TTC549 (cell line): Measurements from ENCODE around the gene KCNMA1.
"Not testable (repeated sequence)": the region's sequence is repeated elsewhere in the genome, so short reads cannot be mapped to it uniquely, and the experiment has no call there.

Source experiments
- FAIRE-seq: peaks from 2 replicates; lab custom pipeline; 2012; peaks lifted over from hg19 to GRCh38; lab: Jason Lieb, UNC

KCNMA1 gene

DNA sequence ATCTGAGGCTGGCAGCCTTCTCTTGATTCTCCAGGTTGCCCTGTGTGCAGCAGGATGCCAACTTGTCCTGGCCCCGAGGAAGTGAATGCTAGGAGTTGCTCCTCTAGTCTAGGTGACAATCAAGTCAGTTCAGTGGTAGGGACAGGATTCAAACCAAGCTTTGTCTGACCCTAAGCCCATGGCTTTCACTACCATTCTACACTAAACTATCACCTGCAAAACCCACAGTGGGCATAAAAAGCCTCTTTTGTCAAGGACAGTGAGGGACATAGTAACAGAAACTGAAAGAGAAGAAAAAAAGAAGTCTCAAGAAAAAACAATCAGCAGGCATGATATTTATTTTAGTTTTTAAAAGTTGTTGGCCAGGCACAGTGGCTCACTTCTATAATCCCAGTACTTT, 33.5 kb downstream of the KCNMA1 start:
- no peak for FAIRE-seq

DNA sequence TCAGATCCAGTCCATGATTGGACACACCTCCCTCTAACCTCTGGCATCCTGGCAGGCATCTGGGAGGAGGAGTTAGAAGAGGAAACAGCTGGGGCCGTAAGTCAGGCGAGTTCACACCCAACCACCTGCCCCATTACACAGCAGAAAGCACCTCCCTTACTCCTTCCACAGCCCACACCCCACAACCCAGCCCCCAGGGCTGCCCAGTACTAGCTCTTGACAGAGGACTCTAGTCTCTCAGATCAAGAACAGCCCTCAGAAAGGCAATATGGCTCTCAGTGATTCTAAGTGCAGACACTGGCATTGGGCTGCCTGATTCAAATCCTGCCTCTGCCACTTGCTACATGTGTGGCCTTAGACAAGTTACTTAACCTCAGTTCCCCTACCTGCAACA, 34.1 kb downstream of the KCNMA1 start:
- FAIRE-seq: no peak

DNA sequence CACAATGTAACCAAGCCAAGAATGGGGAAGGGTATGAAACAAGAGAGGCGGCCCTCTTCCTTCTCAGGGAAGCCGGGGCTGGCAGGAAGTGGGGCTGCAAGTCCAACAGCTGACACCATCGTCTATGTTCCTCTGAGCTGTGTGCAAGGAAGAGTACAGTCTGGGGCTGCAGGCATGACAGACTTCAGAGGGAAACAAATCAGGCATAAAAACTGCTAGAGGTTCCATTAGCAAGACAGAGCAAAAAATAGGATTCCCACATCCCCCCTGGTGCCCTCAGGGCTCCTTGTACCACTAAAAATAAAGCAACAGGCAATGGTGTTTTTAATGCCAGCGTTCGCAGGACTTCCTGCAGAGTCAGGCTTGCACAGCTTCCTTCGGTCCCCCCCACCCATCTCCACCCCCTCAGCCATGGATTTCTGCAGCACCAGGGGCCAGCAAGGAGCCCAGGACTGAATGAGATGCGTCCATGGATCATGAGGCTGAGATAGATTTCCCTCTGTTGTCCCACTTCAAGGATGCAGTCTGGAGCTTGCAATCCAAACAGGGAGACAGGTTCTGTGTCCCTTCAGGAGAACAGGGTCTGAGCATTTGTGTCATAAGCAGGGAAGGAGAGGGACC, 34.6 kb downstream of the KCNMA1 start:
- no peak for FAIRE-seq

DNA sequence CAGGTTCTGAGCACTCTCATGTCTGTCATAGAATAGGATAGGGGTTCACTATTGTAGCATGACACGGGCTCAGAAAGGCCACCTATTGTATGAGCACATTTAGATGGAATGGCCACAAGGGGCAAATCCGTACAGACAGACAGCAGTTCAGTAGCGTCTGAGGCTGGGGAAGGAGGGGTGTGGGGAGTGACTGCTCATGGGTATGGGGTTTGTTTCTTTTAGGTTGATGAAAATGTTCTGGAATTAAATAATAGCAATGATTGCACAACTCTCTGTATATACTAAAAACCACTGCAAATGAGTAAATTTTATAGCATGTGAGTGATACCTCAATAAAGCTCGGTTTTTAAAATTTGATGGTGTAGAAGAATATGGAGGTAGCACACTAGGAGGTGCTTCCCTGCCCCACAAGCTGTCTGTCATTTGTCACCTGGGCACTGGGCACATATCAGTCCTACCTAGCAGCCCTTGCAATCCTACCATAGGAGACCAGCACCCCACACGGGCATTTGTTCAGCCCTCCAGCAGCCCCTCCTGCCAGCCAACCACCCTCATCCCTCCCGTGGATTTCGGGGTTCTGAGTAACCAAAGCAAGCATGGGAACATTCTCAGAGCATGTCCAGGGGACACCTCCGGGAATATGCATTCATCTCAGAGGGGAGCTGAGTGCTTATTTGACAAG, 35.2 kb downstream of the KCNMA1 start:
- no peak for FAIRE-seq

DNA sequence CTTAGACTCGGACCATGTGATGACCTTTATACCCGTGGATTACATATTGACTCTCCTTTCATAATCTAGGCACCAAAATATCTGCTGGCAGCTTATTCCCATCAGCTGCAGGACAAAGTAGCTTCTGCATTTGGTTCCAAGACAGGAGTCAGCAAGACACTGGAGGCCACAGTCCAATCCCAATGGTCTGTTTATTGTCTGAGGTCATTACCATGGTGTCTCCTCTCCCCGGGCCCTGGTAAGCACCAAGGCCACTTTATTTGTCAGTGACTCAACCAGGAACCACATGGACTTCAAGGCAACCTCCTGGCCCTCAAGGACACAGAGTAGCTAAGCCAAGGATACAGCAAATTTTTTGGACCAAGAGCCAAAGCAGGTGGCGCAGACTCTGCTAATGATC, 36.1 kb downstream of the KCNMA1 start:
- no peak for FAIRE-seq

DNA sequence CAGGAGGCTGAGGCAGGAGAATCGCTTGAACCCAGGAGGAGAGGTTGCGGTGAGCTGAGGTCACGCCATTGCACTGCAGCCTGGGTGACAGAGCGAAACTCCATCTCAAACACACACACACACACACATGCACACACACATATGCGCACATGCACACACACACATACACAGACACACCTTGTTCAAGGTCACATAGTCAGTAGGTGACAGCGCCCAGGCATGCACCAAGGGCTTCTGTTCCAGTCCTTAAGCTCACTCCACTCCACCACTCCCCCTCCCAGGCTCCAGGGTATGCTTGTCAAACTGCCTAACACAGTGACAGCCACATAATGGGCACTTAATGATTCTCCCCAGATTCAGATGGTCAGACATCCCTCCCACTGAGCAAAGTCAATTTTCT, 37.0 kb downstream of the KCNMA1 start:
- FAIRE-seq: no peak

DNA sequence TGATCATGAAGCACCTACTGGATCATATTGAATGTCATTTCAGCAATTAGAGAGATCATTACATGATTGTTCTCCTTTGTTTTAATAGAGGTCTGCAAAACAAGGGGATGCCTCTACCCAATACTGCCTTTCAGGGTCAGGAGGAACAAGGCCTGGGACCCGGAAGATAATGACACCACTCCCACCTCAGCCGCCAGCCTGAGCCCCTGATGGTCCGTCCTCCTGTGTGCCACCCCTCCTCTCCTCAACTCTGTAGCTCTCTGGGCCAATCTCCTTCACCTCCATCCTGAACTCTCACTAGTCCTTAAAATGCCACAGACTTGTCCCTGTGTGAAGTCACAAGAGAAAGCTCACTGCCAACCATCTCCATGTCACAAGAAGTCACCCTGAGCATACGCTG, 38.0 kb downstream of the KCNMA1 start:
- no peak for FAIRE-seq

DNA sequence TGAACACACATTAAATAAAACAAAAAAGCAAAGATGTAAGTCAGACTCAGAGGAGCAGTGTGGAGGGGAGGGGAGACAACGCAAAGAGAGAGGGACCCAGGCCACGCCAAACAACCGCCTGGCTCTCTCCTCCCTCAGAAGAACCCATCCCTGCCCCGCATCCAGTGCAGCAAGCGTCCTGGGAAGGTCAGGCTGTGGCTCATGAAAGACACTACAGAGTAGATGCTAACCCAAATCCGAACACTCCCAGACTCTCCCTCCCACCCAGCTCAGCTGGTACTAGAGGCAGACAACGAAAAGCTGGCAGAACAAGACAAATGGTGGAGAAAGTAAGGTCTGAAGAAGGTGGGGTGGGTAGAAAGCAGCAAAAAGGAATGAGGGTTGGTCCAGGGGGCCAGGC, 39.0 kb downstream of the KCNMA1 start:
- FAIRE-seq: no peak

DNA sequence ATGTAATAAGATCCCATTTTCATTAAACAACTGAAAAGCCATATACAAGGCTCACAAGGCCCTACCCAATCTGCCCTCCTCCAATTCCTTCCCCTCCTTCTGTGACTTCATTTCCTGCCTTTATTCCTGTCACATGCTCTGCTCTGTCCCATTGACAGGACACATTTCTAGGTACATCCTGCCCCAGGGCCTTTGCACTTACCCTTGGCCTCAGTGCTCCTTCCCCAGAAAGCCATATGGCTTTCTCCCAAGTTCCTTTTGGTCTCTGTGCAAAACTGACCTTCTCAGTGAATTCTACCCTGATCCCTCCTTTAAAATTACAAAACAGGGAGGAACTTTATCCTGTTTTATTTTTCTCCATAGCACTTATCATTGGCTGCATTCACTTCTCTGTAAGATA, 40.0 kb downstream of the KCNMA1 start:
- no peak for FAIRE-seq

DNA sequence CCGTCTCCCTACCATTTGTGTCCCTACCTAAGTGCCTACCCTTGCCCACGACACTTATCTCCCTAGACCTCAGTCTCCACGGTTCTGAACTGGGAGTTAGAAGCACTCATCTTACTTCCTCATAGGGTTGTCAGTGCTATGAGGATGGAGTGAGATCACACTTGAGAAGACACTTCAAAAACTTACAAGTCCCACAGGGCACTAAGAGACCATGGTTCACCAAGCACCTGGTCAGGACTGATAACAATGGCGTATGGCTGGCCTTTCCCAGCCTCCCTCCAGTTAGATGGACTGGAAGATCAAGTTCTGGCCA, 43.2 kb downstream of the KCNMA1 start:
- FAIRE-seq: no peak

DNA sequence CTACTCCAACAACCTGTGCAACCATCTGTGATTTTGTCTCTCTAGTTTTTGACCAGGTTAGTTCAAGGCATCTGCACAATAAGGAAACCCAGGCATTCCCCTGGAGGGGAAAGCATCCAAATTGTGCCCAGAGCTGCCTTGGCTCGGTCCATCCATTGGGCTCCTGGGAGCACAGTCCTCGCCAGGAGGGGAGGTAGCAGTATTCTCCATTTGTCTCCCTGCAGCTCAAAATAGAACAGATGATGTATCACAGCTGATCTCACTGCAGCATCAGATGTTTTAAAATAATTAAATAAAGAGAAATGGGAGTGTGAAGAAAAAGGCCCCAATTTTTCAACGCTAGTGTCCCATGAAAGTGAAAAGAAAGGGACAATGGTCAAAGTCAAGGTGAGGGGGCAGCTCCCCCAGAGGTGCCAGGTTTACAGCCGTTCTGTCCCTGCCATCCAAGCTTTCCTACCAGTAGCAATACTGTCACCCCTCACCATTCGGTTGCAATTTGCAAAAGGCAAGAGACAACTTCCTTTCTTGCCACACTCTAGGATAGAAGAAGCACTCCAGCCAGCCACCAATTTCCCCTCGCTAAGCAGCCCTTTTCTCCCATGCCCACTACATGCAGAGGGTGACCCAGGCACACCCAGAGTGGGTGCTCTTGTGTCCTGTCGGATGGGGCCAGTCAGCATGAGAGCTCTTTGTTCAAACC, 43.7 kb downstream of the KCNMA1 start:
- no peak for FAIRE-seq

DNA sequence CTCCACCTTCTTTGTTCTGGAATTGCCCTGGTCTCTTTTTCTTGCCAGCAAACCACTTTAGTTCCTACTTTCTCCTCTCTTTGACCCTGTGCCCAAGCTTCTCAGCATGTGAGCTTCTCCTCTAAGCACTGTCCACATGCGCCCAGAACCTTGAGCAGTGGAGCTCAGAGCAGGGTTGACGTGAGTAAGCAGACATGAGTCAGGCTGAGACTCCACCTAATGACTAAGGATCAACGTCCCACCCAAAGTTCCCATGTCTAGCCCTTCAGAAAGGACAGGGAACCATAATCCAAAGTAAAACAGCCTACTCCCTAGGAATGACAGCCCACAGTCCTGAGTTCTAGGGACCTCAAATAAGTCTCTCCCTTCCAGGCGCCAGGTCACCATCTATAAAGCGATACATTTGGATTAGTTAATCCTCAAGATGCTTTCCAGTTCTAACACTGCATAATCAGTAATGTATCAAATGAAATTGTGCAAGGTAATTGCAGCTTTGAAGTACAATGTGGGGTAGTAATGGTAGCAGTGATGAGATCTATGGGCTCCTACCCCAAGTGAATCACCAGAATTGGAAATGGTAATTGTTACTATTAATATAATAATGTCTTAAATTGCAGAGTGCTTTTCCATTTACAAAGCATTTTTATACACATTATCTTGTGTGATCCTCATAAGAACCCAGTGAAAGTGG, 44.5 kb downstream of the KCNMA1 start:
- no peak for FAIRE-seq

DNA sequence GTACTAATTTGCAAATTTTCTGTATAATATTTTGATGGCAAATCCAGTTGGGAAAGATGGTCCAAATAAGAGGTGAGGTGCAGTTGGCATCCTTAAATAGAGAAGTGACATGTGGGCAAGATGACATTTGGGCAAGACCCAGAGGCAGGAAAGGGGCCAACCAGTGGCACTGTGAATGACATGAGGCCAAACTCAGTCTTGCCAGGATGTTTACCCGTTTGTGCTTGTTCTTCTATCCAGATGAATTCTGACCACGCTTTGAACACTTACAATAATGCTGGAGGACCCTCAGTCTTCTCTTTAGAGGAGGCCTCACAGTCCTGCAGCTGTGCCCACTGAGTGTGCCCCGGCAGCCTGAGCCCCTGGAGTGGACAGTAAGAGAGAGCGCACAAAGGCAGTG, 45.1 kb downstream of the KCNMA1 start:
- FAIRE-seq: no peak

DNA sequence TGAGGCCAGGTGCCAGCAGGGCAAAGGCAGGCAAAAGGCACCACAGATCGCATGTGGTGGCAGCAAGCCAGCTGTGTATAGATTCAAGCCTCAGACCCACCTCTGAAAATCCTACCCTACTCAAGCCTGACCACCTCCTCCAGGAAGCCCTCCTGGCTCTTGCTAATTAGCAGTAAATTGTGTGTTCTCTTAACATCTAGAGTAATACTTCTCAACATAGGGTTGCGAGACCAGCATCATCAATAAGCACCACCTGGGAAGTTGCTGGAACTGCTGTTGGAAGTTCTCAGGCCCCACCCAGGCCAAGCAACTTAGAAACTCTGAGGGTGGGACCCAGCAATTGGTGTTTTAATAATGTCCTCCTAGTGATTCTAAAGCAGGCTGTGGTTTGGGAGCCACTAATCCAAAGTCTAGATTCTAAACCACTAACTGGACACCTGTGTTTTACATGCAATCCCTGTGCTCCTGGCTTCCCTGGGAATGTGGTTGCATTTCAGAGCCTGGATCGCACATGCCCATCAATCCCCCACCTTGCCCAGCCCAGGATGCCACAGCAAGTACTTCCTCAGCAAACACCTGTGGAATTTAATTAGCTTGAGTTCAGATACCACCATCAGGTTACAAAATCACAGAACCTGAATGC, 46.2 kb downstream of the KCNMA1 start:
- no peak for FAIRE-seq

DNA sequence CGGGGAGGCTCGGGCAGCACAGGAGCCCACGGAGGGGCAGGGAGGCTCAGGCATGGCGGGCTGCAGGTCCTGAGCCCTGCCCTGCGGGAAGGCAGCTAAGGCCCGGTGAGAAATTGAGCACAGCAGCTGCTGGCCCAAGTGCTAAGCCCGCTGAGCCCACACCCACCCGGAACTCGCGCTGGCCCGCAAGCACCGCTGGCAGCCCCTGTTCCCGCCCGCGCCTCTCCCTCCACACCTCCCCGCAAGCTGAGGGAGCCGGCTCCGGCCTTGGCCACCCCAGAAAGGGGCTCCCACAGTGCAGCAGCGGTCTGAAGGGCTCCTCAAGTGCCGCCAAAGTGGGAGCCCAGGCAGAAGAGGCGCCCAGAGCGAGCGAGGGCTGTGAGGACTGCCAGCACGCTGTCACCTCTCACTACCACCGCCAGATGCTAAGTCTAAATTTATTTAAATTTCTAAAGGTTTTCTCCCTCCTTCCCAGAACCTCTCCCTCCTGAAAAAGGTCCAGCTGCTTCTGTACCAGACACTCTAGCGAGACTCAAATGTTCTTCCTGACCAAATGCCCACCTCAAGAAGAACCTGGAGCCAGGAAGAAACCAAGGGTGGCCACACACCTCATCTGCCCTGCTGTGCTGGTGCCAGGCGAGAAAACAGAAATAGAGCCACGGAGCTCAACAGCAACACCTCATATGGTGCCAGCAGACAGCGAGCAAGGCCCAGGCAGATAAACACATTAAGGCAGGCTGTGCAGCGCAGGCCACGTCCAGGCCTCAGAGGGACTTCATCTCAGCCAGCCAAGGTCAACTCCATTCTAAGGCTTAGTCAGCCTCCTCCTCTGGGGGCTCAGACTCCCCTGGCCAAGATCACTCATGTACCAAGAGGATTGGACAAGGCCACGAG, 47.0 kb downstream of the KCNMA1 start:
- no peak for FAIRE-seq

DNA sequence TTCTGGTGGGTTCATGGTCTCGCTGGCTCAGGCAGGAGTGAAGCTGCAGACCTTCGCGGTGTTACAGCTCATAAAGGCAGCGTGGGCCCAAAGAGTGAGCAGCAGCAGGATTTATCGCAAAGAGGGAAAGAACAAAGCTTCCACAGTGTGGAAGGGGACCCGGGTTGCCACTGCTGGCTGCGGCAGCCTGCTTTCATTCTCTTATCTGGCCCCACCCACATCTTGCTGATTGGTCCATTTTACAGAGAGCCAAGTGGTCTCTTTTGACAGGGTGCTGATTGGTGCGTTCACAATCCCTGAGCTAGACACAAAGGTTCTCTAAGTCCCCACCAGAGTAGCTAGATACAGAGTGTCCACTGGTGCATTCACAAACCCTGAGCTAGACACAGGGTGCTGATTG, 47.9 kb downstream of the KCNMA1 start:
- FAIRE-seq: not testable (repeated sequence)

DNA sequence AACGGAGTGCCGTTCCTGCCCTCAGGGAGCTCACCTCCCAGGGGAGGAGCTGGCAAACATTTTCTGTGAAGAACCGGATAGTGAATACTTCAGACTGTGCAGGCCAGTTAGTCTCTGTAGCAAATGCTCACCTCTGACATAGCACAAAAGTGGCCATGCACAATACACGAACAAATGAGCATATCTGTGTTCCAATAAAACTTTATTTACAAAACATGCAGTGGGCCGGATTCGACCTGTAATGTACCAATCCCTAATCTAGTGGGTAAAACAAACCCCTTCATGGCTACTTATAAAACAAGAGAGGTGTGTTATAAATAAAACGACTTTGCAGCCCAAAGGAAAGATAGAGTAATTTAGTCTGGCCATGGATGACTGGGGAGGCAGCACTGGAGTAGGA, 48.7 kb downstream of the KCNMA1 start:
- no peak for FAIRE-seq

DNA sequence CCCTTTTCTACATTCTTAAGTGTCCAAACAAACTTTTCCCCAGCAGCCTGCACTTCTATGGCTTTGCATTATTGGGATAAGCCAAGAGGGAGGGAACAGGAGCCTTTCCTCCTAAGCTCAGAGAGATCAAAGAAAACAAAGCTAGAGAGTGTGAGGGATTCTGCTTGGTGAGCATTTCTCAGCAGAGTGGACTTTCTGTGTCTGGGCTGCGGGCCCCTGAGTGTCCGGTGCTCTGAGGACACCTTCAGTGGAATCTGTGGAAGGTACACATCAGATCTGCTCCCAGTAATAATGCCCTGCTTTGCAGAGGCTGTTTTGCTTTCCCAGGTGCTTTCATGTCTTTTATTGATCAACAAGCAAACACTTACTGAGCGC, 50.2 kb downstream of the KCNMA1 start:
- FAIRE-seq: no peak

DNA sequence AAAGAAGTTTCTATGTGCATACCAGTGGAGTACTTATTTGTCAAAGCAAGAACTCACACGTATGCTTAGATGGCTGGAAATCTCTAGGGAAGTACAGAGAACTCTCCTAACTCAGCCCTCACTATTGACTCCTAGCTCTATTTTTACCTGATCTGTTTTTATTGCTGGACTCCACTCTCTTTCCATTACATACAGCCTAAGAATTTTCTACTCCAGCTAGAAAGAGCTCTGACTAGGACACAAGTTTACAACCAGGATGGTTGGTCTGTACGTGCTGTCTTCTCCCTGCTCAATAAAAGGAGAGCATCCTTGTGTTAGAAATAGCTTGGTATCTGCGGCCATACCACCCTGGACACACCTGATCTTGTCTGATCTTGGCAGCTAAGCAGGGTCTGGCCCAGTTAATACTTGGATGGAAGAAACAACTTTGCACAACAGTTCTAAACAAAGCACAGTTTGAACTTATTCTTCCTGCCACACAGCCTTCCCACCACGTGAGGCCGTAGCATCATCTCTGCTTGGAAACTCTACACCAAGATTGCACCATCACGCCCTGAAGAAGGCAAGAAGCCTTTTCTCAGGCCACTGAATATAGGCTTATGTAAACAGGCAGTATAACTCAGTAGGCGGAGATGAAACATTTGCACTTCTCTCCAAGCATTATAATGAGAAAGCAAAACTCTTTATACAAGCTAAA, 50.7 kb downstream of the KCNMA1 start:
- FAIRE-seq: no peak

DNA sequence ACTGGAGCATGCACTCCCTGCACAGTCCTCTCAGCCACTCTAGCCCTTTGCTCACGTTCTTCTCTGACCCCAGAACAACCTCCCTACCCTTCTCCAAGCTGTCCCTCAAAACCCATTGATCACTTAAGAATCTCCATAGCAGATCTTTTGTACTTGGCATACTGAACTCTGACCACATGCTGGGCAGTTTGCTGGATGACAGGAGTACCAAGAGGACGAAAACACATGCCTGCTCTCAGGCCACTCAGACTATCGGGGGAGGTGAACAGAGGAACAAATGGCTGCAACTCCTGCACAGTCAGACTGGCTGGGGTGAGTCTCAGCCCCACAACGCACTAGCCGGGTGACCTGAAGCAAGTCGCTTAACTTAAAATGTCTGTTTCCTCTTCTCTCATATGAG, 52.7 kb downstream of the KCNMA1 start:
- no peak for FAIRE-seq

DNA sequence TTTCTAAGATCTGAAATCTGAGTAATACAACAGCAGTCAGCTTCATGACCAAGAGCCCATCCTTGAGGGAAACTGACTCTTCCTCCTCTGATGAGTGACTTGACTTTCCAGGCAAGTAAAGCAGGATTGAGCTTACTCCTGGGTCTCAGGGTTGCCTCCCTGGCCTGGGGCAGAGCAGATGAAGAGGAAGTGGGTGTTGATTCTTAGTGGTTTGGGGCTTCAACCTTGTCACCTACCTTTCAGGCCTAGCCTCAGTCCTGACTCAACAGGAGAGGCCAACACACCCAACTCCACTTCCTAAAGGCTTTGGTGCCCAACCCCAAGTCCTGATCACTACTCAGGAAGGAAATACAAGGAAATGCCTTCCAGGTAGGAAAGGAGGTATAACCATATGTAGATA, 54.1 kb downstream of the KCNMA1 start:
- no peak for FAIRE-seq
